KOPT-K1 (cell line): Measurements from ENCODE around the gene ITIH5.
"Not testable (repeated sequence)": the region's sequence is repeated elsewhere in the genome, so short reads cannot be mapped to it uniquely, and the experiment has no call there.

Experiments
- H3K27ac ChIP-seq: fragments of 200-600 bp; sonication (generic); 2 replicates; pipeline ENCODE4 v1.5.1; 2016; ENCODE audit warnings: antibody characterized with exemption, mild to moderate bottlenecking, low read depth, low read length; ENCODE audit not compliant: poor library complexity, severe bottlenecking
- H3K36me3 ChIP-seq: fragments of 200-600 bp; sonication (generic); 2 replicates; pipeline ENCODE4 v1.5.1; 2017; ENCODE audit warnings: antibody characterized with exemption, mild to moderate bottlenecking, low read length, moderate library complexity; ENCODE audit not compliant: insufficient read depth
- H3K9me3 ChIP-seq: fragments of 200-600 bp; sonication (generic); 2 replicates; pipeline ENCODE4 v1.5.1; 2017; ENCODE audit warnings: antibody characterized with exemption, low read length, mild to moderate bottlenecking; ENCODE audit not compliant: insufficient read depth, poor library complexity, severe bottlenecking

The ITIH5 gene

DNA sequence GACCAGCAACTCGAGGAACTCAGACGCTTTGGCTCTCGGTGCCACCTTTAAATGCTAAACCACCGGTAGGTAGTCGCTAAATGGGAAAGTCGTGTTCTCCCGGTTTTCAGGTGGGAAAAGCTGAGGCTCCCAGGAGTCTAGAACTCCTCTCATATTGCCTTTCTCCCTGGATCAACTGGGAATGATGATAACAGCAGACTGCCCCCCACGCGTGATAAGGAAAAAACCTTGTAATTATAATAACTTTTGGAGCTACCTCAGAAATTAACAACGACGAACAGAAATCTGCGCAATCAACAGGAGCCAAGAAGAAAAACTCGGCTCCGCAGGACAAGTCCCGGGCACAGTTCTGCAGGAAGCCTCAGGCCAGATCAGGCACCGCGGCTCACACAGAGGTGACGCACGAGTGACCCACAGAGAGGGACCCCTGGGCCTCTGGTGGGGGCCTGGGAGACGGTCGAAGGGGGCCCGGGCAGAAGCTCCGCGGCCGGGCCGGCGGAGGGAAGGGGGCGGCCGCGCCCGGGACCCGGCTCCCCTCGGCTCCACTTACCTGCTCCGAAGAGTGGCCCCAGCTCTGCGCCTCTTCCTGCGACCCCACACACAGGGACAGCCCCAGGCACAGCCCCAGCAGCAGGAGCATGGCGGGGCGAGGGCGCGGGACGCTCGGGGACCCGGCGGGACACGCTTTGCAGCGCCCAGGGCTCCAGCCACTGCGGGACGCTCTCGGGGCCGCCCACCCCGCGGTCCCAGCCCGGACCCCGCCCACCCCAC, at the start of gene ITIH5:
TSS of gene ITIH5 (minus strand) at position 714 of the 771 bp plus-strand sequence. CDS start at position 640, 74 bp downstream.
- Histone ChIP-seq H3K9me3 (no peaks in the 10 kb centered on the region), H3K36me3 (no peaks in the 10 kb centered on the region), H3K27ac (no peak within 1 kb of the TSS)

DNA sequence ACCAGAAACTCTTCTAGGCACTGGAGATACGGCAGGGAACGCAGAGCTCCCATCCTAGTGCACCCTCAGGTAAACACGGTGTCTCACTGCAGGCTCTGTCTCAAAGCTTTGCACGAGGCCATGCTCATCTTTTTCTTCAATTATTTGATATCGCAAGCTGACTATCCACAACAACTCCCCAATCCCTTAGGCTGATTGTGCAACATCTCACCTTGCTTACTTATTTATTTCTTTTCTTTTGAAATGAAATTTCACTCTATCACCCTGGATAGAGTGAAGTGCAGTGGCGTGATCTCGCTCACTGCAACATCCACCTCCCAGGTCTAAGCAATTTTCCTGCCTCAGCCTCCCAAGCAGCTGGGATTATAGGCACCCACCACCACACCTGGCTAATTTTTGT, 48.7 kb upstream of the ITIH5 start:
- H3K36me3 ChIP-seq = no peaks in the 10 kb centered on the region
- H3K27ac ChIP-seq = no peak overlapping the region
- no peaks in the 10 kb centered on the region for H3K9me3 ChIP-seq

DNA sequence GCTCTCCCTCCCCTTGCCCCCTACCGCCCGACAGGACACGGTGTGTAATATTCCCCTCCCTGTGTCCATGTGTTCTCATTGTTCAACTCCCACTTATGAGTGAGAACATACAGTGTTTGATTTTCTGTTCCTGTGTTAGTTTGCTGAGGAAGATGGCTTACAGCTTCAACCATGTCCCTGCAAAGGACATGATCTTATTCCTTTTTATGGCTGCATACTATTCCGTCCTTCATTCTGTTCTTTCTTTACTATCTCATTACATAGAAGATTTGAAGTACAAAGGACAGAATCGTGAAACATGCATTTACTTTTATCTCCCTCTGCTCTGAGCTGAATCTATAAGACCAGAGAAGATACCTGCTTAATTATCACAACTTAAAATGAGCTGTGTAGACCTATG, 44.3 kb upstream of the ITIH5 start:
- not testable (repeated sequence) for H3K36me3 ChIP-seq, H3K9me3 ChIP-seq, H3K27ac ChIP-seq

DNA sequence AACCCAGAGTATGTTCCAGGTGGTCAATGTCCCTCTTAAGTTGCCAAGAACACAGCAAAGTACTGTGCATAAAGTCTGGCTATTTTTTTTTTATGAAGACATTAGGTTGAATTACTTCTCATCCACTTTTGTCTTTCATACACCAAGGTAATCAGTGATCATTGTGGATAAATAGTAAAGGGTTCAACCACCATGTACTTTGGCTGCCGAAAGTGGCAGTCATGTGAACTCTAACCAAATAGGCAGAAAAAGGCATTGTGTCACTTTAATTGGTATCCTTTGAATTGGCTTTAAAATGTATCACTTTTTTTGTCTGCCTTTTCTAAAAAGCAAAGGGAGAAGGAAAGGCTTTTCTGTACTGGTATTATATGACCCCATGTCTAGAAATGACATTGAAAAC, 43.7 kb upstream of the ITIH5 start:
- Histone ChIP-seq H3K27ac (no peak overlapping the region), H3K36me3 (no peaks in the 10 kb centered on the region), H3K9me3 (no peaks in the 10 kb centered on the region)

DNA sequence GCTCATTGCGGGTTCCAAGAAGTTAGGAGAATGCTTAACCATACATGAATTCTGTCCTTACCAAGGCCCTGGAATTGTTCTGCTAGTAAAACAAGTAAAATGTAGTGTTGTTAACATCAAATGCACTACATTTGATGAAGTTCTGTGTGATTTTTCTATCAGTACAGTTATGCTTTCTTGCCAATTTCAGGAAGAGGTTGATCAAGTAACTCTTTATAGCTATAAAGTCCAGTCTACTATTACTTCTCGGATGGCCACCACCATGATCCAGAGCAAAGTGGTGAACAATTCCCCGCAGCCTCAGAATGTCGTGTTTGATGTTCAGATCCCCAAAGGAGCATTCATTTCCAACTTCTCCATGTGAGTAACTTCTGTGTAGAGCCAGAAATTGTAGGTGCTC, 42.1 kb upstream of the ITIH5 start:
- H3K9me3 ChIP-seq = no peaks in the 10 kb centered on the region
- H3K27ac ChIP-seq = no peak overlapping the region
- H3K36me3 ChIP-seq = no peaks in the 10 kb centered on the region

DNA sequence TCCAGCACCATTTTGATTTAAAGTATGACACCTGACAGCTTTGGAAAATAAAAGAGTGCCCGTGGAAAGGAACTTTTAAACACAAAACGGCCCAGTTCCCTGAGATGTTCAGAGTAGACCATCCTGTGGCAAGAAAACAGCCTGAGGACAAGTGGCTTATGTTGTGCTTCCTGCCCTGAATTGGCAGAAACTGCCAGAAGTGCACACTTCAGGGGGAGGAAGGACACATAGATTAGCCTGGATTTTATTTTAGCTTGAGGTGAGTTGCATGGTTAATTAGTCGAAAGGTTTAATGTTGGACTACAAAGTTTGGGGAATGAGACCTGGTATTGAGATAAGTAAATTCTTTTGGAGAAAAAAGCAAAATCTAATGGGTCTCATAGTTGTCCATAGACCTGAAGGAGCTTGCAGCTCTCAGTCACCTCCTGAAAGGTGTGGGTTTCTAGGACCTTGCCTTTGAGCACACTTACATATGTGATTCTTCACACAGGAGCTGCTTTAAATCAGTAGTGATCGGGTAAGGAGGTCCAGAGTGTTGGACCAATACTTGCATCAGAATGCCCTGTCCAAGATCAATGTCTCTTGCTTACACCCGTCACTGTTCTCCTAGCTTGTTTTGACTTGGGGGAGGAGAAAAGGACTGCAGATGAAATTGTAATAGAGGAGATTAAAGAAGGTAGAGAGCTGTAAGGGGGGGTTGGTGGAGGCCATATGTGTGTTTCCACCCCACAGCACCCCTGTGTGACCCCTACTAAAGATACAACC, 41.3 kb upstream of the ITIH5 start:
- Histone ChIP-seq H3K27ac (no peak overlapping the region), H3K36me3 (no peaks in the 10 kb centered on the region), H3K9me3 (no peaks in the 10 kb centered on the region)

DNA sequence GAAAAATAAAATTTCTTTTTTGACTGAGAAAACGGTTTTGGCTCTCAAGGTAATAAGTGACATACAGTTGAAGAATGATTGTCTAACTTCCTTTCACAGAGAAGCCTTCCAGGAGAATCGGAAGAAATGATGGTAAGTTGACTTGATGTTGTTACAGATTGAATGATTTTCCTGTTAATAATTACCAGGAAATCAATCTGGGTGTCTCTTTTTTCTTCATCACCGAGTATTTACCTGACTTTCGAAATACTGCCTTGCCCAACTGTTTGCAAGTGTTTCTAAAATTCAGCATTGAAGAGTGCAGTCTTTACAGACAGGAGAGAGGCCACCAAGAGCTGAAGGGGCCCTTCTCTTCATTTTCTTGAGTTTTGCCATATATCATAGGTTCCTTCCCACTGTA, 40.3 kb upstream of the ITIH5 start:
- H3K27ac ChIP-seq = no peak overlapping the region
- H3K36me3 ChIP-seq = no peaks in the 10 kb centered on the region
- no peaks in the 10 kb centered on the region for H3K9me3 ChIP-seq

DNA sequence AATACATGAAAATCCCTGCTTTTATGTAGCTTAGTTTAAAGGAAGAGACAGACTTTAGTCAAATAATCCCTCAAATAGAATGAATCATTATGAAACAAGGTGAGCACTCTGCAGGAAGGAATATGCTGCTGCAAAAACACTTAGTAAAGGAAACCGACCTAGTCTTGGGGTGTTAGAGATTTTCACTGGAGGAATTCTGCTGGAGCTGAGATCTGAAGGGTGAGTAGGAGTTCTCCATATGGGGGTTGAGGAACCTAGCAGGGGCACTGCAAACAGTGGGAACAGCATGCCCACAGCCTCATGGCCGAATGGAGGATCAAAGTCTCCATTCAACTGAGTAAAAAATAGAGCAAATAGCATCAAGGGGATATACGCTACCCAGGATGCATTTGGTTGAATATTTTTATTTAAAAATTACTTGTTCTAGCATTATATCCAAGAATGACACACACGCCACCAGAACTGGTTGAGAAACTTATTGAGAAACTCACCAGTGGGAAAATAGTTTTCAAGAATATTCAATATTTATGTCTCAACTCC, 39.8 kb upstream of the ITIH5 start:
- H3K27ac ChIP-seq = no peak overlapping the region
- H3K36me3 ChIP-seq = no peaks in the 10 kb centered on the region
- H3K9me3 ChIP-seq = no peaks in the 10 kb centered on the region

DNA sequence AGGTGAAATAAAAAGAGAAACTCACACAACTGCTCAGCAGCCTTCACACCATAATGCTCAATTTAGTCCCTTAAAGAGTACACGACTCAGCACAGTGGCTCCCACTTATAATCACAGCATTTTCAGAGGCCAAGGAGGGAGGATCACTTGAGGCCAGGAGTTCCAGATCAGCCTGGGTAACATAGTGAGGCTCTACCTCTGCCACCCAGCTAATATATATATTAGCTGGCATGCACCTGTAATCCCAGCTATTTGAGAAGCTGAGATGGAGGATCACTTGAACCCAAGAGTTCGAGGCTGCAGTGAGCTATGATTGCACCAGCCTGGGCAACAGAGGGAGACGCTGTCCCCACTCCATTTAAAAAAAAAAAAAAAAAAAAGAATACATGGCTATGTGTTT, 38.6 kb upstream of the ITIH5 start:
- no peaks in the 10 kb centered on the region for H3K36me3 ChIP-seq
- no peak overlapping the region for H3K27ac ChIP-seq
- H3K9me3 ChIP-seq = no peaks in the 10 kb centered on the region

DNA sequence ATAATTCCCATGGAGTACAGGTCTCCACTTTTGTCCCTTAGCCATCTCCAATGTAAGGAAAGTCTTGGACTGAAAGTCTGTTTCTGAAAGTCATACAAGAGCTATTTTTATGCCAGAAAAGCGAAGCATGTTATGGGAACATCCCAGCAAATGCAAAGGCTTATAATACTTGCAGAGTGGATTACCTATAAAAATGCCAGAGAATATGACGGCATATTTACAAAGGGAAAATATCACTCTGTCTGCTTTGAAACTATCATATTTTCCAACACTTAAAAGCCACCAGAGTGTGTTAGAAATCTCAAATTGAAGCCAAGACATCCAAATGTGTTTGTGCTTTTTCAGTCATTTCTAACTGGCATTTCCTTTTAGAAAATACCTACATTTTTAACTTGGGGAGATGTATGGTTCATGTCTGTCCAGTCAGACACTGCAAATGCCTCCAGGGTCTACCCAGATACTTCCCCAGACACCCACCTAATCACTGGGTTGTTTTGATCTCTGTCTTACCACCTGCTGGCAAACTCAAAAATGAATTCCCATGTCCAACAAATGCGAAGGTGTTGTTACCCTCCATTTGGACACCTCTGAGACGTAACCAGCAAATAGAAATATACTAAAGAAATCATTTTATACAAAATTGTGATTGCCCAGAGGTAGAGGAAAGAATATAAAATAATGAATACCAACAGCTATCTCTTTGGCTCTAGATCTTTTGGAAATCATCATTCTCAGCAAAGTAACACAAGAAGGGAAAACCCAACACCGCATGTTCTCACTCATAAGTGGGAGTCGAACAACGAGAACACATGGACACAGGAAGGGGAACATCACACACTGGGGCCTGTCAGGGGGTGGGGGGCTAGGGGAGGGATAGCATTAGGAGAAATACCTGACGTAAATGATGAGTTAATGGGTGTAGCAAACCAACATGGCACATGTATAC, 37.6 kb upstream of the ITIH5 start:
- Histone ChIP-seq H3K27ac (no peak overlapping the region), H3K36me3 (no peaks in the 10 kb centered on the region), H3K9me3 (no peaks in the 10 kb centered on the region)

DNA sequence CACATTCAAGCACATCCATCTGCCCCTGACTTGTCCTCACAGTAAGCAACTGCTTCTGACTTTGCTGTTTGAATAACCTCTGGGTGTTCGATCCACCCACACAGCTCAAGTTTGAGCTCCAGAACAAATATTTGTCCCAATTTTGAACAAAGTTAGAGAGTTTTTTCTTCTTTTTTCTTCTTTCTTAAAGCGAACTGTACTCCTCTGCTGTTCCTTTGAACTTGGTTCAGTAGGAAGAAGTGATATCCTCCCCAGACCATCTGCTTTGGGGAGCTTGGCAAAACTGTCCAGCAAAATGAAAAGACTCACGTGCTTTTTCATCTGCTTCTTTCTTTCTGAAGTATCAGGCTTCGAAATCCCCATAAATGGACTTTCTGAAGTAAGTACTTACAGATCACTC, 36.4 kb upstream of the ITIH5 start, which contains the start of gene ITIH2:
TSS of gene ITIH2 (plus strand) at position 177 of the 400 bp plus-strand sequence. CDS start at position 296, 119 bp downstream.
- Histone ChIP-seq H3K9me3 (no peaks in the 10 kb centered on the region), H3K27ac (no peak within 1 kb of the TSS), H3K36me3 (no peaks in the 10 kb centered on the region)

DNA sequence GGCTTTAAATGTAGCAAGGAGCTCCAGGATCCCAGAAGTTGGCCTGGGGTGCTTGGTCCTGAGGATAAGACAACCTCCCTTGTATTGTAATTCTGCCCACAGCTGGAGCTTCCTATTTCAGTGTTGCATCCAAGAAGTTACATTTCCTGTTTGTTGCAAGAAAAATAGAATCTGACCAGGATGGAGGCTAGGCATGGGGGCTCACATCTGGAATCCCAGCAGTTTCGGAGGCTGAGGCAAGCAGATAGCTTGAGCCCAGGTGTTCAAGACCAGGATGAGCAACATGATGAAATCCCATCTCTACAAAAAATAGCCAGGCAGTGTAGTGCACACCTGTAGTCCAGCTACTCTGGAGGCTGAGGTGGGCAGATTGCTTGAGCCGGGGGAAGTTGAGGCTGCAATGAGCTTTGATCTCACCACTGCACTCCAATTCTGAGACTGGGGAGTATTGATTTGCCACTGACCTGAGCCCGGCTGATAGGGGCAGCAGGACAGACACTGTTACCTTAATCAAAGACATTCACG, 35.6 kb upstream of the ITIH5 start:
- H3K36me3 ChIP-seq = no peaks in the 10 kb centered on the region
- H3K9me3 ChIP-seq = no peaks in the 10 kb centered on the region
- no peak overlapping the region for H3K27ac ChIP-seq

DNA sequence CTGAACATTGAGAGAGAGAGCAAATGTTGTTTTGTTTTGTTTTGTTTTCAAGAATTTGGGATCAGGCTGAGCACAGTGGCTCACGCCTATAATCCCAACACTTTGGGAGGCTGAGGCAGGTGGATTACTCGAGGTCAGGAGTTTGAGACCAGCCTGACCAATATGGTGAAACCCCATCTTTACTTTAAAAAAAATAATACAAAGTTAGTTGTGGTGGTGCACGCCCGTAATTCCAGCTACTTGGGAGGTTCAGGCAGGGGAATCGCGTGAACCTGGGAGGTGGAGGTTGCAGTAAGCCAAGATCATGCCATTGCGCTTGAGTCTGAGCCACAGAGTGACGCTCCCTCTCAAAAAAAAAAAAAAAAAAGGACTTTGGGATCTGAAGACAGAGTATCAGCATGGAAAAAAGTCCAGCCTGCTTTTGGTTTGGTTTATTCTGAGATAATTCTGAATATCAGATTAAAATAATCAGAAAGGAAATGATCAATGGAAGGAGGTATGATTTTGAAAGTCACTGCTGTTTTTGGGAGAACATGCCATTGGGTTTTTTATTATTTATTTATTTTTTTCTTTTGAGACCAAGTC, 34.5 kb upstream of the ITIH5 start:
- H3K27ac ChIP-seq = no peak overlapping the region
- no peaks in the 10 kb centered on the region for H3K9me3 ChIP-seq
- H3K36me3 ChIP-seq = no peaks in the 10 kb centered on the region

DNA sequence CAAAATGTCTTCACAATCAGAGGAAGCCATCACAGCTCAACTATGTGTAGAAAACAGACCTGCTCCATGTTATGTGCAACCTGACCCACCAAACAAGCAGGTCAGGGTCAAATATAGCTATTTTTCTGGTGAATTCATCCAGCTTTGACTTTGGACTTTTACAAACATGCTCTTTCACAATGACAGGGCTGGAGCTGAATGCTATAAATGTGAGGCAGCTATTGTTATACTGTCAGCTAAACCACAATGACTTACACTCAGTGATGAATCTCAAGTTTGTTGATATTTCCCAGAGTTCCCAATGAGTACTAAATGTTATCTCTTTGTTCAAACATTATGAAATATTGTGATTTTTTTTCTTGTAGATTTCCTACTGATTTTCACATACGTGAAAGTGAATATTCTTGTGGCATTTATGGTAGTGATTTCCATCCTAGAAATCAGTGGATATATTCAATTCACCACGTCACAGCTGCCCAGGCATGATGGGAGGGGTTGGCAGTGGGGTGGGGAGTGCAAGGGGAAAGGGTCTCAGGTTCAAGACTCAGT, 33.9 kb upstream of the ITIH5 start:
- H3K27ac ChIP-seq = no peak overlapping the region
- no peaks in the 10 kb centered on the region for H3K36me3 ChIP-seq
- H3K9me3 ChIP-seq = no peaks in the 10 kb centered on the region
